Ovary (tissue), 10 donors: ENCODE measurements around the gene ADPRHL1. TPM values are rescaled to one million over a fixed set of nuclear protein-coding genes. Genes with fewer than 3 reads are reported as not detected.

Experiments used
- DNase-seq, 5 donors: peaks; one replicate each; pipeline ENCODE4 v3.0.0-alpha.2; 2019 to 2020
- H3K27ac ChIP-seq, 2 donors: fragments of 200-600 bp; one replicate each; pipeline versions ENCODE4 v1.5.1 to v1.8.0; 2019 to 2022
- H3K27me3 ChIP-seq: fragments of 200-600 bp; one replicate; pipeline ENCODE4 v1.8.0; 2022
- H3K36me3 ChIP-seq: fragments of 200-600 bp; sonication (generic); one replicate; pipeline ENCODE4 v1.5.1; 2019
- H3K4me1 ChIP-seq: one replicate; pipeline ENCODE4 v1.8.1; 2013; ENCODE audit warnings: mild to moderate bottlenecking, moderate library complexity; ENCODE audit not compliant: insufficient read depth
- H3K4me3 ChIP-seq: fragments of 200-600 bp; sonication (generic); one replicate; pipeline ENCODE4 v1.5.1; 2017
- H3K9me3 ChIP-seq, 2 donors: fragments of 200-600 bp in 1 of 2; sonication (generic) in 1 of 2; one replicate each; pipeline versions ENCODE4 v1.5.1 to v1.8.1; 2013 to 2019; ENCODE audit warnings: mild to moderate bottlenecking in 1 of 2, moderate library complexity in 1 of 2
- CTCF ChIP-seq, 3 donors: fragments of 450-650 bp in 2 of 3; fragments of 200-600 bp in 1 of 3; IDR thresholded peaks; one replicate each; pipeline versions ENCODE4 v1.5.1 to v1.8.0; 2016 to 2022; ENCODE audit warnings: antibody characterized with exemption in 3 of 3, mild to moderate bottlenecking in 1 of 3
- EP300 ChIP-seq: sonication (generic); formaldehyde crosslinking; IDR thresholded peaks from one replicate; pipeline ENCODE4 v1.6.1; 2017; ENCODE audit warnings: antibody characterized with exemption
- POLR2A ChIP-seq: fragments of 450-650 bp; IDR thresholded peaks from one replicate; pipeline ENCODE4 v1.6.1; 2017; ENCODE audit warnings: antibody characterized with exemption, mild to moderate bottlenecking, moderate library complexity
- WGBS, 3 donors: extraction: QIAGEN DNeasy Blood & Tissue Kit in 1 of 3; methylation state at CpG; one replicate each; pipeline versions ENCODE4 v1.1.5 to v1.1.7; 2013 to 2017; 5-methylcytosine and 5-hydroxymethylcytosine counted together
- intact Hi-C, 4 donors: fragments of 100-400 bp; cut with DNase I; formaldehyde crosslinking; loops; one replicate each; pipeline versions ENCODE4 v1.11.0 to v1.15.1; 2022 to 2023
- long read RNA-seq, 3 donors: library from polyadenylated mRNA in 2 of 3; unstranded in 2 of 3; transcript quantifications; one replicate each; pipeline ENCODE4 v2.0.0 and lab custom pipeline, GENCODE V29; 2021 to 2026
- polyA plus RNA-seq, 2 donors: library from polyadenylated mRNA; stranded (reverse); fragments of 200-250 nt in 1 of 2; fragments of 350-450 nt in 1 of 2; fragmentation: Illumina TruSeq in 1 of 2; extraction: RNeasy Lipid Tissue Mini Kit (QIAGEN cat#74804) in 1 of 2; gene quantifications; one replicate each; pipeline ENCODE4 v1.2.3, GENCODE V29; 2013 to 2014
- total RNA-seq, 7 donors: library from RNA; depleted of rRNA in 2 of 7; stranded (reverse); fragments of >200 nt in 2 of 7; fragmentation: NEBNext Ultra II Directional in 3 of 7; extraction: Animal tissue kit (Norgen Biotek cat#: 25700) in 3 of 7; gene quantifications; one replicate each; pipeline versions ENCODE4 v1.1.0 to v1.2.4, GENCODE V29; 2016 to 2023
- donor health status: DM: no; HTN: no; CAD: no; lungs with moderate emphysema.
- donor health status: DM: no; HTN: no; CAD: no.
- donor health status: Bipolar disorder and iron deficiency.
- donor health status: DM: yes; HTN: yes; CAD: no.
- donor health status: DM: no; HTN: no; CAD: no.
- donor health status: DM: yes; HTN: yes; CAD: no.

Gene ADPRHL1
- 1 to 10 TPM; 1.6 to 5.0 (median 1.9) TPM for total RNA-seq
- 1 to 10 TPM; 2.2 to 2.3 TPM for polyA plus RNA-seq
- long read RNA-seq, donor 1, partial matches to known transcripts: 3 of 7 reads
- long read RNA-seq, donor 1, other reads (novel, unspliced or antisense): 3 of 7 reads
- long read RNA-seq, donor 2, partial matches to known transcripts: 0 of 3 reads
- long read RNA-seq, donor 2, other reads (novel, unspliced or antisense): 0 of 3 reads
- long read RNA-seq, donor 3, partial matches to known transcripts: 1 of 5 reads
- long read RNA-seq, donor 3, other reads (novel, unspliced or antisense): 4 of 5 reads

- 75 to 80% (median 79%) methylated on average over 45 of the region's 45 CpGs for WGBS, 3 donors
- TF ChIP-seq POLR2A (no peak), CTCF (IDR thresholded peaks at IDR 0.05) (no peak), EP300 (no peak)
- intact Hi-C loops: no loop called here
Observed at GRCh38 chr13:113452942-113453901, at the start of gene ADPRHL1. ADPRHL1 (minus strand) TSS chr13:113453488; CDS start chr13:113453437, 51 bp downstream.

GRCh38 chr13:113502686-113503085 is 49.4 kb upstream of the ADPRHL1 start:
- Histone ChIP-seq H3K27me3 (no peaks in the 10 kb centered on the region), H3K4me1 (no peaks in the 10 kb centered on the region), H3K4me3 (no peak overlapping the region), H3K27ac (no peak overlapping the region), H3K9me3 (no peaks in the 10 kb centered on the region), H3K36me3 (no peaks in the 10 kb centered on the region)
- TF ChIP-seq POLR2A: no peak
- TF ChIP-seq EP300: no peak
- TF ChIP-seq CTCF (IDR thresholded peaks at IDR 0.05): no peak
- DNase-seq: no peak
- 88 to 90% (median 90%) methylated on average over 16 of the region's 16 CpGs for WGBS, 3 donors
- intact Hi-C loops: no loop called here

More at GRCh38 chr13:113452942-113453901, at the start of gene ADPRHL1:
- peaks cover 9% of the 10 kb centered on the region for H3K4me1 ChIP-seq
- H3K36me3 ChIP-seq: no peaks in the 10 kb centered on the region
- no peak within 1 kb of the TSS for H3K27ac ChIP-seq
- no peaks in the 10 kb centered on the region for H3K27me3 ChIP-seq
- no peak for DNase-seq
- H3K4me3 ChIP-seq: no peak within 1 kb of the TSS
- no peaks in the 10 kb centered on the region for H3K9me3 ChIP-seq

- intact Hi-C loops: no loop called here
- 75 to 92% (median 90%) methylated on average over 11 of the region's 11 CpGs for WGBS, 3 donors
- Histone ChIP-seq H3K27ac (no peak overlapping the region), H3K9me3 (no peaks in the 10 kb centered on the region), H3K36me3 (no peaks in the 10 kb centered on the region), H3K4me3 (no peak overlapping the region), H3K27me3 (no peaks in the 10 kb centered on the region), H3K4me1 (peaks cover 5% of the 10 kb centered on the region)
- DNase-seq: no peak
- TF ChIP-seq EP300: no peak
- TF ChIP-seq POLR2A: no peak
- TF ChIP-seq CTCF (IDR thresholded peaks at IDR 0.05): no peak
Observed at GRCh38 chr13:113500530-113501265, 47.4 kb upstream of the ADPRHL1 start.

- H3K4me1 ChIP-seq: peaks cover 8% of the 10 kb centered on the region
- H3K27ac ChIP-seq: no peak overlapping the region
- no peaks in the 10 kb centered on the region for H3K9me3 ChIP-seq
- no peak for TF ChIP-seq CTCF (IDR thresholded peaks at IDR 0.05)
- TF ChIP-seq POLR2A: no peak
- TF ChIP-seq EP300: no peak
- no peak for DNase-seq
- no peaks in the 10 kb centered on the region for H3K36me3 ChIP-seq
- no peaks in the 10 kb centered on the region for H3K27me3 ChIP-seq
- H3K4me3 ChIP-seq: no peak overlapping the region
- intact Hi-C loops: no loop called here
- 72 to 81% (median 79%) methylated on average over 4 of the region's 4 CpGs for WGBS, 3 donors
Observed at GRCh38 chr13:113499936-113500335, 46.6 kb upstream of the ADPRHL1 start.
